8988T (cell line): ENCODE data around the gene CLCNKB.
"Not testable (repeated sequence)": the region's sequence is repeated elsewhere in the genome, so short reads cannot be mapped to it uniquely, and the experiment has no call there.

Experiments
- DNase-seq: peaks from one replicate; pipeline ENCODE4 v3.0.0; 2011

CLCNKB gene

GRCh38 chr1:16061989-16062686 is 18.6 kb downstream of the CLCNKB start:
- DNase-seq, result not testable (repeated sequence)

GRCh38 chr1:16062687-16063075 is 19.1 kb downstream of the CLCNKB start:
- DNase-seq, result not testable (repeated sequence)

GRCh38 chr1:16063226-16063829 is 19.7 kb downstream of the CLCNKB start:
- no peak for DNase-seq

- no peak for DNase-seq
These were observed 20.3 kb downstream of the CLCNKB start for GRCh38 chr1:16063921-16064320.

GRCh38 chr1:16064536-16065268 is 21.1 kb downstream of the CLCNKB start:
- DNase-seq, result no peak

- no peak for DNase-seq
These were observed 21.6 kb downstream of the CLCNKB start for GRCh38 chr1:16065269-16065576.

- no peak for DNase-seq
These were observed 22.7 kb downstream of the CLCNKB start for GRCh38 chr1:16066245-16066644.

GRCh38 chr1:16067127-16067768 is 23.7 kb downstream of the CLCNKB start:
- DNase-seq, result no peak

- no peak for DNase-seq
These were observed 24.4 kb downstream of the CLCNKB start for GRCh38 chr1:16067933-16068332.

GRCh38 chr1:16068356-16069270 is 25.0 kb downstream of the CLCNKB start:
- DNase-seq, result no peak

GRCh38 chr1:16070640-16071355 is 27.2 kb downstream of the CLCNKB start:
- no peak for DNase-seq

GRCh38 chr1:16071614-16072013 is 28.0 kb downstream of the CLCNKB start:
- no peak for DNase-seq

- no peak for DNase-seq
These were observed 28.5 kb downstream of the CLCNKB start for GRCh38 chr1:16072095-16072494.

- DNase-seq, result peak; percentile 41
These were observed 29.3 kb downstream of the CLCNKB start for GRCh38 chr1:16072616-16073484.

GRCh38 chr1:16073490-16074119 is 30.0 kb downstream of the CLCNKB start, which contains the start of gene FAM131C:
TSS of gene FAM131C (minus strand) at chr1:16073651. CDS start at chr1:16073442, 209 bp downstream.
- DNase-seq, result peak; percentile 84

- DNase-seq, result no peak
These were observed 30.6 kb downstream of the CLCNKB start for GRCh38 chr1:16074217-16074616.

GRCh38 chr1:16075337-16076030 is 31.9 kb downstream of the CLCNKB start:
- no peak for DNase-seq

GRCh38 chr1:16076031-16076864 is 32.7 kb downstream of the CLCNKB start:
- peak; percentile 59 for DNase-seq

GRCh38 chr1:16076865-16077238 is 33.3 kb downstream of the CLCNKB start:
- no peak for DNase-seq
